ENCODE results near the gene NEK6.

DNA sequence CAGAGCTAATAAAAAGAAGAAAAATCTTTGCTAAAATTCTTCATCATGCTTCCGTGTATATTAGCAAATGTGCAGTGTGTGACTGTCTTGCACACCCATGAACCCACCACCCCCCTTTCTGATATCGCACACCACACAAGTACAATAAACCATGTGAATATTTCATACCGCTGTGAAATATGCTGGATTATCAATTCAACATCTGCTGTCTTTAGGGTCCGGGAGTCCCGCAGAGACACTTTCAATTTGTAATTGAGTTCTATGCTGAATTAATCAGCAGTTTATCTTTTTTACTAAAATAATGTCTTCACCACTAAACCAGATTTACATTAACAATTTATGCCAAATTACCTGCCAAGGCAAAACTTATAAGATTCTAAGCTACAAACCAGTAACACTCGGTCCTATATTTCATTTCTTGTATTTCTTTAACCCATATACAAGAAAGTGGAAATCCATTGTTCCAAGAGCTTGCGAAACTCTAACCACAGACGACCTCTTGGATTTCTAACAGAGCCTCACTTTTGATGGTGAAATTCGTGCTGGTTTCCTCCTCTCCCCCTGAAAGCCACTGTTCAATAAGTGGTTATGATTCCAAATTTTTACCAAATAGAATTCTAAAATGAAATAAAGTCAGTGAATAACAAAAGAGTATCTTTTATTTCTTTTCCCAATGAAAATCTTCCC is 113.3 kb downstream of the NEK6 start:
- no peak for TF ChIP-seq EP300 (IDR thresholded peaks at IDR 0.05; ENCODE audit: borderline replicate concordance)
- TF ChIP-seq REST (IDR thresholded peaks at IDR 0.05; ENCODE audit: low read depth), result no peak
- TF ChIP-seq, protein P1, sequence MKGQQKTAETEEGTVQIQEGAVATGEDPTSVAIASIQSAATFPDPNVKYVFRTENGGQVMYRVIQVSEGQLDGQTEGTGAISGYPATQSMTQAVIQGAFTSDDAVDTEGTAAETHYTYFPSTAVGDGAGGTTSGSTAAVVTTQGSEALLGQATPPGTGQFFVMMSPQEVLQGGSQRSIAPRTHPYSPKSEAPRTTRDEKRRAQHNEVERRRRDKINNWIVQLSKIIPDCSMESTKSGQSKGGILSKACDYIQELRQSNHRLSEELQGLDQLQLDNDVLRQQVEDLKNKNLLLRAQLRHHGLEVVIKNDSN (IDR thresholded peaks at IDR 0.05), result no peak
- no peak for TF ChIP-seq YY1 (IDR thresholded peaks at IDR 0.05; ENCODE audit: low read depth)
- no peak for TF ChIP-seq MAX (IDR thresholded peaks at IDR 0.05)

Measured in Ishikawa (cell line).